Measurements from ENCODE around the gene MYLIP.

DNA sequence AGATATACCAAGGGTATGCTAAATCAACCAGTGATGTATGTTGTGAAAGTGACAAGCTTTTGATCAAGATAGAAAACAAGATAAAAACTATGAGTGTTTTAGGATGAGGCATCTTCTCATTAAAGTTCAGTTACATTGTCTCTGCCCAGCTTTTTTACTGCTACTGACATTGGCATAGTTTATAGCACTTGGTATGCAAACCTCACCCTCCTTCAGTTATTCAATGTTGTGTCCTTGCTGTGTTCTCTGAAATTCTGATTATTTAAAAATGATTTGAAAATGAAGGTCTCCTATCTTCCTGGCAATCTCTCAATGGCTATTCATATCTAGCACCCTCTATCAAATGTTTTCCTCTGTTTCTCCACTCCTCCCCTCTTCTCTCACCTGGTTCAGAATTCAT is 6.7 kb upstream of the MYLIP start:
- TF ChIP-seq, protein P1, sequence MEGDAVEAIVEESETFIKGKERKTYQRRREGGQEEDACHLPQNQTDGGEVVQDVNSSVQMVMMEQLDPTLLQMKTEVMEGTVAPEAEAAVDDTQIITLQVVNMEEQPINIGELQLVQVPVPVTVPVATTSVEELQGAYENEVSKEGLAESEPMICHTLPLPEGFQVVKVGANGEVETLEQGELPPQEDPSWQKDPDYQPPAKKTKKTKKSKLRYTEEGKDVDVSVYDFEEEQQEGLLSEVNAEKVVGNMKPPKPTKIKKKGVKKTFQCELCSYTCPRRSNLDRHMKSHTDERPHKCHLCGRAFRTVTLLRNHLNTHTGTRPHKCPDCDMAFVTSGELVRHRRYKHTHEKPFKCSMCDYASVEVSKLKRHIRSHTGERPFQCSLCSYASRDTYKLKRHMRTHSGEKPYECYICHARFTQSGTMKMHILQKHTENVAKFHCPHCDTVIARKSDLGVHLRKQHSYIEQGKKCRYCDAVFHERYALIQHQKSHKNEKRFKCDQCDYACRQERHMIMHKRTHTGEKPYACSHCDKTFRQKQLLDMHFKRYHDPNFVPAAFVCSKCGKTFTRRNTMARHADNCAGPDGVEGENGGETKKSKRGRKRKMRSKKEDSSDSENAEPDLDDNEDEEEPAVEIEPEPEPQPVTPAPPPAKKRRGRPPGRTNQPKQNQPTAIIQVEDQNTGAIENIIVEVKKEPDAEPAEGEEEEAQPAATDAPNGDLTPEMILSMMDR (conservative IDR thresholded peaks at IDR 0.05; ENCODE audit: low read depth, low read length), result no peak
- TF ChIP-seq BHLHE40 (IDR thresholded peaks at IDR 0.05; ENCODE audit: low read depth, low read length), result no peak
- TF ChIP-seq CHD1 (IDR thresholded peaks at IDR 0.05; ENCODE audit: low read depth, low read length), result no peak
- no peak for TF ChIP-seq FOS (IDR thresholded peaks at IDR 0.05; ENCODE audit: low read depth, low read length)
- TF ChIP-seq CEBPB (IDR thresholded peaks at IDR 0.05; ENCODE audit: low read depth, low read length), result no peak
- no peak for TF ChIP-seq POLR2A (IDR thresholded peaks at IDR 0.05; ENCODE audit: low read depth, low read length)
- TF ChIP-seq, protein P2, sequence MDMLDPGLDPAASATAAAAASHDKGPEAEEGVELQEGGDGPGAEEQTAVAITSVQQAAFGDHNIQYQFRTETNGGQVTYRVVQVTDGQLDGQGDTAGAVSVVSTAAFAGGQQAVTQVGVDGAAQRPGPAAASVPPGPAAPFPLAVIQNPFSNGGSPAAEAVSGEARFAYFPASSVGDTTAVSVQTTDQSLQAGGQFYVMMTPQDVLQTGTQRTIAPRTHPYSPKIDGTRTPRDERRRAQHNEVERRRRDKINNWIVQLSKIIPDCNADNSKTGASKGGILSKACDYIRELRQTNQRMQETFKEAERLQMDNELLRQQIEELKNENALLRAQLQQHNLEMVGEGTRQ (IDR thresholded peaks at IDR 0.05; ENCODE audit: low read depth, low read length), result no peak
- no peak for TF ChIP-seq MXI1 (IDR thresholded peaks at IDR 0.05; ENCODE audit: borderline replicate concordance, low read depth, low read length)
- no peak for TF ChIP-seq SMC3 (IDR thresholded peaks at IDR 0.05; ENCODE audit: low read depth, low read length)
